ENCODE results near the gene PTPRZ1. TPM values are rescaled to one million over a fixed set of nuclear protein-coding genes. Genes with fewer than 3 reads are reported as not detected.

PTPRZ1 gene
- total and polyA plus RNA-seq, 7 experiments from 2014 or later, result not detected

GRCh38 chr7:122082670-122083069 lies 209.7 kb downstream of the PTPRZ1 start:
- no peak overlapping the region for H3K27ac Mint-ChIP-seq
- H3K36me3 Mint-ChIP-seq, result peaks cover 0 to 36% (median 9%) of the 10 kb centered on the region in 5 donors
- no peaks in the 10 kb centered on the region for H3K36me3 ChIP-seq (ENCODE audit: control insufficient read depth in 2 of 3, insufficient read depth in 3 of 3, low read length in 3 of 3)
- H3K27me3 ChIP-seq (ENCODE audit: control insufficient read depth in 2 of 2, insufficient read depth in 2 of 2, low read length in 2 of 2), result no peaks in the 10 kb centered on the region
- POLR2A ChIA-PET, result no interaction called here
- no peak overlapping the region for H3K27ac ChIP-seq (ENCODE audit: low read depth, low read length)
- no peak for DNase-seq
- ATAC-seq, result no peak
- H3K27me3 Mint-ChIP-seq, result no peaks in the 10 kb centered on the region
- H3K9me3 ChIP-seq (ENCODE audit: control insufficient read depth in 2 of 3, low read length in 3 of 3), result no peaks in the 10 kb centered on the region
- H3K4me1 ChIP-seq (ENCODE audit: control insufficient read depth in 2 of 2, insufficient read depth in 2 of 2, low read length in 2 of 2), result no peaks in the 10 kb centered on the region
- H3K4me3 Mint-ChIP-seq, result no peak overlapping the region
- CTCF ChIA-PET, result no interaction called here
- H3K4me1 Mint-ChIP-seq, result no peaks in the 10 kb centered on the region
- no peak overlapping the region for H3K4me3 ChIP-seq (ENCODE audit: low read length)
- peaks cover 0 to 6% (median 0%) of the 10 kb centered on the region in 11 donors for H3K9me3 Mint-ChIP-seq
- intact Hi-C loops (cut with micrococcal nuclease), result no loop called here

GRCh38 chr7:122092964-122093797 lies 220.2 kb downstream of the PTPRZ1 start:
- Mint-ChIP-seq H3K36me3 (peaks cover 0 to 7% (median 4%) of the 10 kb centered on the region in 5 donors), H3K4me3 (no peak overlapping the region), H3K27me3 (no peaks in the 10 kb centered on the region), H3K4me1 (peaks cover 0 to 4% (median 0%) of the 10 kb centered on the region in 7 donors), H3K9me3 (no peaks in the 10 kb centered on the region), H3K27ac (peak overlapping the region in 2 of 9 donors; percentile 8 to 13)
- no peaks in the 10 kb centered on the region for H3K9me3 ChIP-seq (ENCODE audit: control insufficient read depth in 2 of 3, low read length in 3 of 3)
- no peaks in the 10 kb centered on the region for H3K36me3 ChIP-seq (ENCODE audit: control insufficient read depth in 2 of 3, insufficient read depth in 3 of 3, low read length in 3 of 3)
- ChIA-PET POLR2A (no interaction called here), CTCF (interaction anchor here (0.6 kb wide), 1 partner anchor 234 kb away, joined by 7 read pairs; no protein-coding TSS in a partner anchor)
- H3K4me1 ChIP-seq (ENCODE audit: control insufficient read depth in 2 of 2, insufficient read depth in 2 of 2, low read length in 2 of 2), result no peaks in the 10 kb centered on the region
- DNase-seq, result peak in 8 of 9 donors; percentile 14 to 58 (median 46)
- no peak overlapping the region for H3K27ac ChIP-seq (ENCODE audit: low read depth, low read length)
- intact Hi-C loops (cut with micrococcal nuclease), result loop anchor here (1.0 to 5.0 kb wide), 2 partner anchors 439 to 1059 kb away; no protein-coding TSS in a partner anchor
- ATAC-seq, result peak; percentile 82
- H3K4me3 ChIP-seq (ENCODE audit: low read length), result no peak overlapping the region
- no peaks in the 10 kb centered on the region for H3K27me3 ChIP-seq (ENCODE audit: control insufficient read depth in 2 of 2, insufficient read depth in 2 of 2, low read length in 2 of 2)

GRCh38 chr7:122094549-122094948 lies 221.6 kb downstream of the PTPRZ1 start:
- no peak overlapping the region for H3K27ac Mint-ChIP-seq
- intact Hi-C loops (cut with micrococcal nuclease), result loop anchor here in 1 of 2 donors (5.0 kb wide), 1 partner anchor 1058 kb away; no protein-coding TSS in a partner anchor
- no peaks in the 10 kb centered on the region for H3K9me3 Mint-ChIP-seq
- DNase-seq, result no peak
- no peaks in the 10 kb centered on the region for H3K27me3 Mint-ChIP-seq
- no peak for ATAC-seq
- Histone ChIP-seq H3K4me3 (ENCODE audit: low read length) (no peak overlapping the region), H3K27ac (ENCODE audit: low read depth, low read length) (no peak overlapping the region), H3K27me3 (ENCODE audit: control insufficient read depth in 2 of 2, insufficient read depth in 2 of 2, low read length in 2 of 2) (no peaks in the 10 kb centered on the region), H3K36me3 (ENCODE audit: control insufficient read depth in 2 of 3, insufficient read depth in 3 of 3, low read length in 3 of 3) (no peaks in the 10 kb centered on the region), H3K9me3 (ENCODE audit: control insufficient read depth in 2 of 3, low read length in 3 of 3) (no peaks in the 10 kb centered on the region), H3K4me1 (ENCODE audit: control insufficient read depth in 2 of 2, insufficient read depth in 2 of 2, low read length in 2 of 2) (no peaks in the 10 kb centered on the region)
- H3K4me1 Mint-ChIP-seq, result peaks cover 0 to 4% (median 0%) of the 10 kb centered on the region in 7 donors
- POLR2A ChIA-PET, result no interaction called here
- CTCF ChIA-PET, result no interaction called here
- H3K36me3 Mint-ChIP-seq, result peaks cover 0 to 11% (median 4%) of the 10 kb centered on the region in 5 donors
- H3K4me3 Mint-ChIP-seq, result no peak overlapping the region

DNA sequence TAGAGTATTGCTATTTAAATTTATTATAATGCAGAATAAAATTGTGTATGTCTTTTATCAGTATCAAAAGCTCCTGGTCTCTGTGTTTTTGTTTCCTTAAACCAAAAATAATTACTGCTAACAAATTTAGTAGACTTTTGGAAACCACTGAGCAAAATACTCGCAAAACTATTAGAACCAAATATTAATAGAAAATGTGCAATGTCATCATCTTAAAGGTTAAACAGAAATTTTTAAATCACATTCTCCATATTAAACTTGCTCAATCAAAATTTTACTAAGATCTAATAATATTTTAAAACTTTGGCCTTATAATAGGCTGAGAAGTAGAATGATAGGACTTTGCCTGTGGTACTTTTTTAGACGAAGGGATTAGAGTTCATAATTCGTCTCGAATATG lies 222.7 kb downstream of the PTPRZ1 start:
- CTCF ChIA-PET, result no interaction called here
- peaks cover 0 to 4% (median 0%) of the 10 kb centered on the region in 7 donors for H3K4me1 Mint-ChIP-seq

GRCh38 chr7:122100021-122100420 lies 227.1 kb downstream of the PTPRZ1 start:
- H3K27me3 ChIP-seq (ENCODE audit: control insufficient read depth in 2 of 2, insufficient read depth in 2 of 2, low read length in 2 of 2), result no peaks in the 10 kb centered on the region
- CTCF ChIA-PET, result no interaction called here
- peaks cover 0 to 42% (median 30%) of the 10 kb centered on the region in 5 donors for H3K36me3 Mint-ChIP-seq

More for the DNA sequence above, 222.7 kb downstream of the PTPRZ1 start:
- no peaks in the 10 kb centered on the region for H3K36me3 ChIP-seq (ENCODE audit: control insufficient read depth in 2 of 3, insufficient read depth in 3 of 3, low read length in 3 of 3)
- H3K27me3 ChIP-seq (ENCODE audit: control insufficient read depth in 2 of 2, insufficient read depth in 2 of 2, low read length in 2 of 2), result no peaks in the 10 kb centered on the region
- POLR2A ChIA-PET, result no interaction called here
- no peak for DNase-seq
- no peak overlapping the region for H3K4me3 ChIP-seq (ENCODE audit: low read length)
- H3K4me1 ChIP-seq (ENCODE audit: control insufficient read depth in 2 of 2, insufficient read depth in 2 of 2, low read length in 2 of 2), result no peaks in the 10 kb centered on the region
- H3K27ac Mint-ChIP-seq, result no peak overlapping the region
- H3K9me3 Mint-ChIP-seq, result peaks cover 0 to 8% (median 0%) of the 10 kb centered on the region in 11 donors
- intact Hi-C loops (cut with micrococcal nuclease), result no loop called here
- ATAC-seq, result no peak
- H3K4me3 Mint-ChIP-seq, result no peak overlapping the region
- H3K27ac ChIP-seq (ENCODE audit: low read depth, low read length), result no peak overlapping the region
- peaks cover 0 to 18% (median 9%) of the 10 kb centered on the region in 5 donors for H3K36me3 Mint-ChIP-seq
- no peaks in the 10 kb centered on the region for H3K9me3 ChIP-seq (ENCODE audit: control insufficient read depth in 2 of 3, low read length in 3 of 3)
- no peaks in the 10 kb centered on the region for H3K27me3 Mint-ChIP-seq

DNA sequence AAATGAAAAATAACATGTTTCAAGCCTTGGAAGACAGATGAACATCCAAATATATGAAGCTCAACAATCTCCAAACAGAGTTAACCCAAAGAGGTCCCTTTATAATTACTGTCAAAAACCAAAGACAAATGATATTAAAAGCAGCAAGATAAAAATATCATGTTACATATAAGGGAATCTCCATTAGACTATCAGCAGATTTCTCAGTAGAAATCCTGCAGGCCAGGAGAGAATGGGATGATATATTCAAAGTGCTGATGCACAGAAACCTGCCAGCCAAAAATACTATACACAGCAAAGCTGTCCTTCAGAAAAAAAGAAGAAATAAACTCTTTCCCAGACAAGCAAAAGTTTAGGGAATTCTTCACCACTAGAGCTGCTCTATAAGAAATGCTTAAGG lies 230.1 kb downstream of the PTPRZ1 start:
- no peak for DNase-seq
- Mint-ChIP-seq H3K27me3 (no peaks in the 10 kb centered on the region), H3K4me3 (no peak overlapping the region), H3K9me3 (peaks cover 6 to 67% (median 29%) of the 10 kb centered on the region in 11 donors), H3K27ac (no peak overlapping the region), H3K4me1 (no peaks in the 10 kb centered on the region), H3K36me3 (peaks cover 0 to 69% (median 61%) of the 10 kb centered on the region in 5 donors)
- ChIA-PET CTCF (no interaction called here), POLR2A (no interaction called here)
- Histone ChIP-seq H3K9me3 (ENCODE audit: control insufficient read depth in 2 of 3, low read length in 3 of 3) (peaks cover 0 to 7% (median 0%) of the 10 kb centered on the region in 3 experiments), H3K27me3 (ENCODE audit: control insufficient read depth in 2 of 2, insufficient read depth in 2 of 2, low read length in 2 of 2) (no peaks in the 10 kb centered on the region), H3K36me3 (ENCODE audit: control insufficient read depth in 2 of 3, insufficient read depth in 3 of 3, low read length in 3 of 3) (no peaks in the 10 kb centered on the region), H3K4me3 (ENCODE audit: low read length) (no peak overlapping the region), H3K4me1 (ENCODE audit: control insufficient read depth in 2 of 2, insufficient read depth in 2 of 2, low read length in 2 of 2) (no peaks in the 10 kb centered on the region), H3K27ac (ENCODE audit: low read depth, low read length) (no peak overlapping the region)
- ATAC-seq, result no peak
- intact Hi-C loops (cut with micrococcal nuclease), result no loop called here

More at GRCh38 chr7:122100021-122100420, 227.1 kb downstream of the PTPRZ1 start:
- Mint-ChIP-seq H3K4me1 (no peaks in the 10 kb centered on the region), H3K27ac (no peak overlapping the region), H3K27me3 (no peaks in the 10 kb centered on the region), H3K9me3 (peaks cover 3 to 38% (median 15%) of the 10 kb centered on the region in 11 donors), H3K4me3 (no peak overlapping the region)
- Histone ChIP-seq H3K36me3 (ENCODE audit: control insufficient read depth in 2 of 3, insufficient read depth in 3 of 3, low read length in 3 of 3) (no peaks in the 10 kb centered on the region), H3K9me3 (ENCODE audit: control insufficient read depth in 2 of 3, low read length in 3 of 3) (peaks cover 0 to 7% (median 0%) of the 10 kb centered on the region in 3 experiments), H3K4me3 (ENCODE audit: low read length) (no peak overlapping the region), H3K27ac (ENCODE audit: low read depth, low read length) (no peak overlapping the region), H3K4me1 (ENCODE audit: control insufficient read depth in 2 of 2, insufficient read depth in 2 of 2, low read length in 2 of 2) (no peaks in the 10 kb centered on the region)
- DNase-seq, result no peak
- ATAC-seq, result no peak
- POLR2A ChIA-PET, result no interaction called here
- intact Hi-C loops (cut with micrococcal nuclease), result no loop called here
